ENCODE data around the gene DLX3.

DLX3 gene

DNA sequence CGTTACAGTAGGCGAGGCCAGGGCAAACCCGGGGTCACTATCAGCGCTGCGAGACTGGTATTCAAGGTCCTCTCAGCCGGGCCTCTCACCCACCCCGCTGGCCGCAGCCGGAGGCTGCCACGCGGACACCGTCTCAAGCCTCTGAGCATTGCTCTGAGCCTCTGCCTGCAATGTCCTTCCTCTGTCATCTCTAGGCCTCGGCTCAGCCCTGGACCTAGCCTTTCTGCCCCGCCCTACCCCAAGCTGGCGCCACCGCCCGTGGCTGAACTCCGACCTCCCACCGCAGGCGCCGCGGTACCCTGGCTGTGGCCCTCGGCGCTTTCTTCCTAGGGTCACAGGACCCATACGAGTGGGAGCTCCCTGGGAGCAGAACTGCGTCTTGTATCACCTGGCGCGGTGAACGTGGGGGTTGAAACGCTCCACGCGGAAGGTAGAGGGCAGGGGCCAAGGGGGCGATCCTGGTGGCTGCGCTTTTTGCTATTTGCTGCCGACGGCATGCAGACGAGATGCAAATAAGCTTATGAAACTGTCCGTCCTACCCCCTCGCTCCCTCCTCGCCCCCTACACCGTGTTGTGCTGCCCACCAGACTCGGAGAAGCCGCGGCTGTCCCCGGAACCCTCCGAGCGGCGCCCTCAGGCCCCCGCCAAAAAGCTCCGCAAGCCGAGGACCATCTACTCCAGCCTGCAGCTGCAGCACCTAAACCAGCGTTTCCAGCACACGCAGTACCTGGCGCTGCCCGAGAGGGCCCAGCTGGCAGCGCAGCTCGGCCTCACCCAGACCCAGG, 22.3 kb downstream of the DLX3 start:
- no peak for DNase-seq
- Mint-ChIP-seq H3K27ac (no peak overlapping the region), H3K4me1 (peaks cover 51% of the 10 kb centered on the region), H3K9me3 (no peaks in the 10 kb centered on the region), H3K4me3 (peak overlapping the region; percentile 3 to 76), H3K27me3 (peaks cover 93% of the 10 kb centered on the region)
- ATAC-seq = no peak

DNA sequence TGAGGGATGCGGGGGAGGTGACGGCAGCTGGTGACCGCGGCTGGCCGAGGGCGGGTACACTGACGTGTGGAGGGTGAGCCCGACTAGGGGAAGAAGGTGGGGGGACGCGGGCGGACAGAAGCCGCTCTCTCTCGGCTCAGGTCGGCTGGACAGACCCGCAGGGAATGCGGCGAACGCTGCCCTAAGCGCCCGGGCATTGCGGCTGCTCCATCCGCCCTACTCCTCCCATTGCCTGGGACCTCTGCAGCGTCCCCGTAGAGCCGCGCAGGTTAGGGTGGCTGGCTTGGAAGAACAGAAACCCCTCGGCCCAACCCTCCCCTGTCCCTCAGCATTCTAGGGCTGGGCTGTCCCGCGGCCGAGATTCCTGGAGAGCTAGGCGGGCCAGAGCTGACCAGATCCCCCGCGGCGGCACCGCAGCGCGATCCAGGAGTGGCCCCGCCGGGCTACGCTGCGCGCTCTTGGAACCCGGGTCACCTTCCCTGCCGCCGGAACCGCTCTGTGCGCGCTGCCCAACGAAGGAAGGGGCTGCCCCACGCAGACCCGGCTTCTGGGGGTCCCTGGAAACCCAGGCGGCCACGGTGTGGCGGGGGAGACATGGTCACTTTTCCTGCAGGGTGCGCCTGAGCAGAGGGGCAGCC, 23.1 kb downstream of the DLX3 start:
- Mint-ChIP-seq H3K27me3 (peaks cover 93% of the 10 kb centered on the region), H3K27ac (no peak overlapping the region), H3K4me1 (peaks cover 54% of the 10 kb centered on the region), H3K9me3 (no peaks in the 10 kb centered on the region), H3K4me3 (peak overlapping the region; percentile 42 to 76)
- ATAC-seq = no peak
- DNase-seq = no peak

DNA sequence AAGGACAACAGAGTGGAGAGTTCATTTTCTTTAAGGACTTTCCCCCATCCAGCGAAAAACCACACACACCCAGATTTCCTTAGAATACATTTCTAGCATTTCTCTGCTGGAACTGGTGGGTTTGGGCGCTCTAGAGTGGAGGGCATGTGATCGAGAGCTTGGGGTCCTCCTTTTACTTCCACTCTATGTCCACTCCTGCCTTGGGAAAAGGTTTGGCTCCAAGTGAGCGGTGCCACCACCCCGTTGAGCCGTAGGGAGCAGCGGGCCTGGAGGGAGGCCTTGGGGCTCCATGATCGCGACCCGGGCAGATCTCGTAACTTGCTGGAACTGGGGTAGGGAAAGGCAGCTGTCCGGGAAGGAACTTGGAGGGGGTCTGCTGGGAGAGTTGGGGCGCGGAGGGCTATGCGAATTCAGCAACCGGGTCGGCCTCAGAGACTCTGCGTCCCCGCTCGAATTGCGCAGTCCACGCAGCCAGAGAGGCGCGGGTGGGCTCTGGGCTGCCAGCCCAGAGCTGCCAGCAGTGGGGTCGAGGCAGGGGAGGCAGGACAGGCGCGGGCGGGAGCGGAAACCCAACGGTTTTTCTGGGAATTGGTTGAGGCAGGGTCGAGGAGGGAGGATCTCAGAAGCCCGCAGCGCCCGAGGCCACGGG, 23.7 kb downstream of the DLX3 start:
- Mint-ChIP-seq H3K4me1 (peaks cover 54% of the 10 kb centered on the region), H3K27me3 (peaks cover 93% of the 10 kb centered on the region), H3K9me3 (no peaks in the 10 kb centered on the region), H3K4me3 (peak overlapping the region; percentile 42 to 76), H3K27ac (no peak overlapping the region)
- DNase-seq = no peak
- no peak for ATAC-seq

DNA sequence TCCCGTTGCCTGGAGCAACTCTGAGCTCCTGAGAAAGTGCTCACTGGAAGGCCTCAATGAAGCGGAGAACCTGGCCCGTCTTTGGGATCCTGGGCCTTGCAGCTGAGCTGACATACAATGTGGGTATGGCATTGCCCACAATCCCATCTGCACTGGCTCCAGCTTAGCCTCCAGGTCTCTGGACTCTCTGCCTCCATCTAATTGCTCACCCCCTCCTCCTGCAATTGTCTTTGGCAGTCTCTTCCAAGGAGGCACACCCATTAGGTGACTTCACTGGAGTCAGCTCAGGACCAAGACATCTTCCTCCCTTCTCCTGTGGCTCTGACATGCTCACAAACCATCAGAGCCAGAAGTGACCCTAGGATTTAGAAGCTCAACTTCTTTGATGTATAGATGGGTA, 24.5 kb downstream of the DLX3 start:
- ATAC-seq (no peak), DNase-seq (no peak)
- H3K4me1 Mint-ChIP-seq = peaks cover 61% of the 10 kb centered on the region
- H3K9me3 Mint-ChIP-seq = no peaks in the 10 kb centered on the region
- peak overlapping the region; percentile 97 for H3K4me3 Mint-ChIP-seq
- H3K27ac Mint-ChIP-seq = no peak overlapping the region
- H3K27me3 Mint-ChIP-seq = peaks cover 93% of the 10 kb centered on the region

DNA sequence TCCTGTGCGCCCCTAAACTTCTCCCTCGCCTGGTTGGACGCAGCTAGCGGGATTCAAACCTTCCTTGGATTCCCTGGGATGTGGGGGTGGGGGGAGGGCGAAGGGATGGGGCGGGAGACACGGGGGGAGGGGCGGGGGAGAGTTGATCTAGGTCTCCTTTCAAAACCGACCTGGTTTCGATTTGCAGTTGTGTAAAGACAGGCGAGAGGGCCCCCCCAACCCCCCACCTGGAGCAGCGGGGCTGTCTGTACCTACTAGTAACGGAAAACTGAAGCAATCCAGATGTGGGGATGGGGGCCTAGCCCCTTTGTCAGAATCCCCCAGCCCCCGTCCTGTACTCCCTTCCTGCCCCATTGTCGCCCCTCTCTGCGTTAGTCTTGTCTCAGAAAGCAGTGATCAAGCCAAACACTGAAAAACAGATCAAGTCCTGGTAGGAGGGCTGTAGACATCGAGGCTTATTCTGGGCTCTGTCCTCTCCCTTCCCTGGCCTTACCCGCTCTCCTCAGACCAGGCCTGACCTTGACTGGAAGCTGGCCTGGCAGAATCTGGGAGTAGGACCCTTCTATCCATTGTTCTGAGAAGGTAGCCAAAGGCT, 25.1 kb downstream of the DLX3 start:
- DNase-seq (no peak), ATAC-seq (no peak)
- Mint-ChIP-seq H3K4me1 (peaks cover 68% of the 10 kb centered on the region), H3K4me3 (peak overlapping the region; percentile 97), H3K27ac (no peak overlapping the region), H3K9me3 (no peaks in the 10 kb centered on the region), H3K27me3 (peaks cover 93% of the 10 kb centered on the region)

DNA sequence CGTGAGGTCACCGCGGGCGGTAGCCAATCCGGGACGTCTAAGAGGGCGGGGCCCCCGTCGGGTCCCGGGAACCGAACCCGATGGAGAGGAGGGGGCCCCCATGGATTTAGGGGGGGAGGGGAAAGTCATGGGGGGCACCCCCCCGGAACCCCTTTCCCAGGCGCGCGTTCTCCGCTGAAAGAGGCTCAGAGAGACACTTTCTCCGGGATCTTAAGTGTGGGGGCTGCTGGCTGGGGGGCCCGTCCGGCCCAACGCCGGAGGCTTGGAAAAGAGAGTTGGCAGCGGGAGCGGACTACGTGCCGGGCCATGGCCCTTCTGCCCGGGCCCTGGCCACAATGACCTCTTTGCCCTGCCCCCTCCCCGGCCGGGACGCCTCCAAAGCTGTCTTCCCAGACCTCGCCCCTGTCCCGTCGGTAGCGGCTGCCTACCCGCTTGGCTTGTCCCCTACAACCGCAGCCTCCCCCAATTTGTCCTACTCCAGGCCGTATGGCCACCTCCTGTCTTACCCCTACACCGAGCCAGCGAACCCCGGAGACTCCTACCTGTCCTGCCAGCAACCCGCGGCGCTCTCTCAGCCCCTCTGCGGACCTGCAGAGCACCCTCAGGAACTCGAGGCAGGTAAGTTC, 25.8 kb downstream of the DLX3 start, which contains the start of gene DLX4:
DLX4 (plus strand) TSS at position 57 of the 626 bp plus-strand sequence; CDS start at position 336, 279 bp downstream.
- Mint-ChIP-seq H3K4me1 (peaks cover 74% of the 10 kb centered on the region), H3K27ac (peak within 1 kb of the TSS in 1 of 2 donors; percentile 90), H3K27me3 (peaks cover 93% of the 10 kb centered on the region), H3K9me3 (no peaks in the 10 kb centered on the region), H3K4me3 (peak within 1 kb of the TSS; percentile 97)
- ATAC-seq = no peak
- peak in 1 of 2 donors; percentile 26 for DNase-seq

DNA sequence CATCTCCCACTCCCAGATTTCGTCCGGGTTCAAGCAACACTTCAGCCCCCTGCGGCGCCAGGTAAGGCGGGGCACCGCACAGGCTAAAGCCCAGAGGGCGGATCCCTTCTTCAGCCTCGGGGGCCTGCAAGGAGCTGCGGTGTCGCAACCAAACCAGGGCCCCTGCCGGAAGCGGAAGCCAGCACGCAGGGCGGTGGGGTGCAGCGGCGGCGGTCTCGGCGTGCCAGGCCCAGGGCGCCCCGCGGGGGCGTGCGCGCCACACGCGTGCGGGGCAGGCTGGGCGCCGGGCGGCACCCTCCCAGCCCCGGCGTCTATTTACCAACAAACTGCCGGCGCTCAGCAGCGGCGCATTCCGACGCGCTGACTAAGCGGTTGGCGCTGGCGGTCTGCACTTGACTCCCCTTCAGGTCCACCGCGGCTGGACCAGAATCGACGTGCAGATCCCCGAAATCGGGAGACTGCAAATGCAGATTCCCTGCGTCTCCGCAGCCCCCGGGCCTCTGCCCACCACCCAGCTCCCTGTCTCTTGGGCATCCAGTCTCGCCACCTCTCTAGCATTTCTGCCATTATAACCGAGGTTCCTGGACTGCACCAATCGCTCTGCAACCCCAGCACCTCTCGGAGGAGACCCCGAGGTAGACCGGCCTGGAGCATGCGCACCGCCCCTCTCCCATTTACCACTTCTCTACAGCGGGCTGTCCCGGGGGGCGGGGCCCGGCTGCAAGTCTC, 26.5 kb downstream of the DLX3 start:
- H3K4me3 Mint-ChIP-seq = peak overlapping the region; percentile 97
- H3K27ac Mint-ChIP-seq = peak overlapping the region in 1 of 2 donors; percentile 90
- no peaks in the 10 kb centered on the region for H3K9me3 Mint-ChIP-seq
- peaks cover 93% of the 10 kb centered on the region for H3K27me3 Mint-ChIP-seq
- peak; percentile 90 for ATAC-seq
- H3K4me1 Mint-ChIP-seq = peaks cover 81% of the 10 kb centered on the region
- peak; percentile 78 to 81 for DNase-seq

DNA sequence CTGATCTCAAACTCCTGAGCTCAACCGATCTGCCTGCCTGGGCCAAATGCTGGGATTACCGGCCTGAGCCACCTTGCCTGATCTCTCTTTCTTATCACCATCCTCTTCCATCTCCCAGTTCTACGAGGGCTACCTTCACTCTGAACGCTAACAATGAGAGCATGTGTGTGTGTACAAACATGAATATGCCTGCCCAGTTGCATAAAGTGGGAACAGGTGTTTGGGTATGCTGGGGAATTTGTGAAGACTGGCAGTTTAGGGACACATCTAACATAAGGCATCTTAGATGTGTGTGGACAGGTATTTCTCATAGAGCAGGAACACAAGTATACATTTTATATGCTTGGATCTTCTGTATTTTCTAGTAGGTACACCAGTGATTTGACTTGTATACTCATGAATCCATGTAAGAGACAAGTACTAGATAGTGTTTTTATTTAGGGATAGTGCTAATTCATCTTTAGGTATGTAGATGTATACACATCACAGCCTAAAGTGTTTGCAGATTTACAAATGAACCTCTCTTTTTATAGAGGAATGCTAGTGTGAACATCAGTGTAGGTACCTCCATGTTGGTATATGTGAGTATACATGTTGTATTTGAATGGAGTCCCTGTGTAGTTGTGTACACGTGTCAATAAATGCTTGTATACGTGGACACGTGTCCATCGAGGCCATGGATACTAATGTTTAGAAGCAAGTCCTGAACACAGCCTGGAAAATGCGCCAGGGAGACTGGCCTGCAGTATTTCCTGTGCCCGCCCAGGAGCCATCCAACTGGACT, 27.2 kb downstream of the DLX3 start:
- H3K4me3 Mint-ChIP-seq = peak overlapping the region; percentile 97
- no peaks in the 10 kb centered on the region for H3K9me3 Mint-ChIP-seq
- no peak for DNase-seq
- H3K4me1 Mint-ChIP-seq = peaks cover 84% of the 10 kb centered on the region
- no peak overlapping the region for H3K27ac Mint-ChIP-seq
- peaks cover 93% of the 10 kb centered on the region for H3K27me3 Mint-ChIP-seq
- ATAC-seq = no peak

DNA sequence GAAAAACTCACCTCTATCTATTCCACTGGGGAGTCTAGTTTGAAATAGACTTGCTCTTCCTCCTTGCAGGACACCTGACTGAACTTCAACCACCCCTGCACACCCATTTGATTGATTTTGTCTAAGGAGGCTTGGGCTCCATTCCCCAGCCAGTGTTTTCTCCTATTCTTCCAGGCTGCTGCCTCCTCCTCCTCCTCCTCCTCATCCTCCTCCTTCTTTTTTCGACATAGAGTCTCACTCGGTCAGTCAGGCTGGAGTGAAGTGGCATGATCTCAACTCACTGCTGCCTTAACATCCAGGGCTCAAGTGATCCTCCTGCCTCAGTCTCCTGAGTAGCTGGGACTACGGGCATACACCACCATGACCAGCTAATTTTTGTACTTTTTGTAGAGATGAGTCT, 27.8 kb downstream of the DLX3 start:
- H3K9me3 Mint-ChIP-seq = no peaks in the 10 kb centered on the region
- peaks cover 93% of the 10 kb centered on the region for H3K27me3 Mint-ChIP-seq
- H3K27ac Mint-ChIP-seq = no peak overlapping the region
- DNase-seq (no peak), ATAC-seq (no peak)
- no peak overlapping the region for H3K4me3 Mint-ChIP-seq
- H3K4me1 Mint-ChIP-seq = peaks cover 82% of the 10 kb centered on the region

DNA sequence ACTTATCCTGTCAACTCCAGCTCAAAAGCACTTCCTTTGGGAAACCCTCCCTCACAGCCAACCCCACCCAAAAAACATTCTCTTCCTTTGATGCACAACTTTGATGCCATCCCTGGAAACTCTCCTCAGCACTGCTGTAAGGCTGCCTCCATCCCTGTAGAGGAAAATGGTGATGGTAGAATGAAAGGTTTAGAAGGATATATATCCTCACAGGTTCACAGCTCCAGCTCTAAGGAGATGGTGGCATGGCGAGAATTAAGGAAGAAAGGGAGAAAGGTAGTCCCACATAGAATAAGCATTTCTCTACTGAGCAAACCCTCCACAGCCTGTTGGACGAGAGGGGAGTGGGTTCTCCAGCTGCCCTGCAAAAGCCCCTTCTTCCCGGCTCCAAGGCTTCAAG, 28.3 kb downstream of the DLX3 start:
- Mint-ChIP-seq H3K4me1 (peaks cover 77% of the 10 kb centered on the region), H3K27ac (no peak overlapping the region), H3K4me3 (no peak overlapping the region), H3K27me3 (peaks cover 93% of the 10 kb centered on the region), H3K9me3 (no peaks in the 10 kb centered on the region)
- no peak for ATAC-seq
- no peak for DNase-seq

DNA sequence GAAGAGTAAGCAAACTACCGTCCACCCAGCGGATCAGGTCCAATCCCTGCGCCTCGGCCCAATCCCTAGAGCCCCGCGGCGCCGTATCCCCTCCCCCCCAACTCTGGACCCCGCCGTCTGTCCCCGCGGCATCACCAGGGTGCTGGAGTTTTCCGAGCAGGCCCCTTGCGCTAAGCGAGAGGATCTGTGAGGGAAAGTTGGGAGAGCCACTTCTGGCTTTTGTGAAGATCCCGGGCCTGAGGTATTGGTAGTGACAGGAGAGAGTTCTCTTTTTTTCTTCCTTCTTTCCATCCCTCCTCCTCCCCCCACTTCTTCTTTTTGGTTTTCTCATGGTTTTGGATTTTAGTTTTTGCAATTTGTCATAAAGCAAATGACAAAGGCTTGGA, 29.5 kb downstream of the DLX3 start:
- peak overlapping the region in 1 of 2 donors; percentile 17 for H3K4me3 Mint-ChIP-seq
- H3K9me3 Mint-ChIP-seq = no peaks in the 10 kb centered on the region
- peaks cover 65% of the 10 kb centered on the region for H3K4me1 Mint-ChIP-seq

DNA sequence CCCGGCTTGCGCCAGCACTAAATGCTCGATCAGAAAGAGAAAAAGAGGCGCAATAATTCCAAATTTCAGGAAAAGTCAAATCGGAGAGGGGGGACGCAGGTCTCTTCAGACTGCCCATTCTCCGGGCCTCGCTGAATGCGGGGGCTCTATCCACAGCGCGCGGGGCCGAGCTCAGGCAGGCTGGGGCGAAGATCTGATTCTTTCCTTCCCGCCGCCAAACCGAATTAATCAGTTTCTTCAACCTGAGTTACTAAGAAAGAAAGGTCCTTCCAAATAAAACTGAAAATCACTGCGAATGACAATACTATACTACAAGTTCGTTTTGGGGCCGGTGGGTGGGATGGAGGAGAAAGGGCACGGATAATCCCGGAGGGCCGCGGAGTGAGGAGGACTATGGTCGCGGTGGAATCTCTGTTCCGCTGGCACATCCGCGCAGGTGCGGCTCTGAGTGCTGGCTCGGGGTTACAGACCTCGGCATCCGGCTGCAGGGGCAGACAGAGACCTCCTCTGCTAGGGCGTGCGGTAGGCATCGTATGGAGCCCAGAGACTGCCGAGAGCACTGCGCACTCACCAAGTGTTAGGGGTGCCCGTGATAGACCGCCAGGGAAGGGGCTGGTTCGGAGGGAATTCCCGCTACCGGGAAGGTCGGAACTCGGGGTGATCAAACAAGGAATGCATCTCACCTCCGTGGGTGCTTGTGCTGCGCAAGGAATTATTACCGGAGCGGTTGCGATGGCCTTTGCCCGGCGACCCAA, 30.1 kb downstream of the DLX3 start:
- ATAC-seq (peak; percentile 38), DNase-seq (peak; percentile 48)
- Mint-ChIP-seq H3K4me1 (peaks cover 60% of the 10 kb centered on the region), H3K27ac (no peak overlapping the region), H3K4me3 (peak overlapping the region; percentile 73 to 74), H3K27me3 (peaks cover 85% of the 10 kb centered on the region), H3K9me3 (no peaks in the 10 kb centered on the region)

More for the DNA sequence above, 29.5 kb downstream of the DLX3 start:
- peaks cover 91% of the 10 kb centered on the region for H3K27me3 Mint-ChIP-seq
- ATAC-seq = no peak
- H3K27ac Mint-ChIP-seq = no peak overlapping the region
- no peak for DNase-seq

DNA sequence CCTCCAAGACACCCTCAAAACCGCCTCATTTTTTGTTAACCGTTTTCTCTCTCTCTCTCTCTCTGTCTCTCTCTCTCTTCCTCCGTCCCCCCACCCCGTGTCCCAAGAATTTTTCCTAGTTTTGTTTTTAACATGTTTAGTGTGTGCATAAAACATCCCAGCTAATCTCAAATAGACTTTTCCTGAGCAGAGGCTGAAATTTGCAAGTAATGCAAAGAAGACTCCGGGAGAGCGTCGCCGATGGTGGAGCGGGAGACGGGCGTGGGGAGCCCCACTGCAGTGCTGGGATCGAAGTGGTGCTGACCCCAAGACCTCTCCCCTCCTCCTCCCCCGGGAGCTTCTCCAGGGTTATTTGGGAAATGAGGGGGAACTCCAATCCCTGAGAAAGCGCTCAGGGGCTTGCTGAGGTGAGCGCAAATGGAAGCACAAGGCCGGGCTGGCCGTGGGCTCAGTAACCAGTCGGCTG, 30.7 kb downstream of the DLX3 start:
- ATAC-seq (no peak), DNase-seq (no peak)
- H3K27ac Mint-ChIP-seq = peak overlapping the region in 1 of 2 donors; percentile 37
- no peaks in the 10 kb centered on the region for H3K9me3 Mint-ChIP-seq
- peaks cover 55% of the 10 kb centered on the region for H3K4me1 Mint-ChIP-seq
- H3K4me3 Mint-ChIP-seq = peak overlapping the region; percentile 73 to 74
- peaks cover 85% of the 10 kb centered on the region for H3K27me3 Mint-ChIP-seq

Data from stimulated activated naive CD8-positive, alpha-beta T cell treated with anti-CD3 and anti-CD28 coated beads, Interleukin-15, amount 100 ng/mL, for 72 hours (primary cell).